ACC112 (cell line): ENCODE data around the gene PLEKHJ1.

ENCODE experiments used
- H2AFZ ChIP-seq: fragments of 200-600 bp; sonication (generic); one replicate; pipeline ENCODE4 v1.6.0; 2017; ENCODE audit warnings: antibody characterized with exemption, low read length; ENCODE audit not compliant: unreplicated experiment
- H3K27ac ChIP-seq: fragments of 200-600 bp; sonication (generic); 2 replicates; pipeline ENCODE4 v1.5.1; 2014; ENCODE audit warnings: low read depth, mild to moderate bottlenecking, antibody characterized with exemption, low read length, moderate library complexity
- H3K27me3 ChIP-seq: fragments of 200-600 bp; sonication (generic); 2 replicates; pipeline ENCODE4 v1.6.1; 2014; ENCODE audit warnings: mild to moderate bottlenecking, antibody characterized with exemption, low read length, moderate library complexity, mixed read lengths; ENCODE audit not compliant: insufficient read depth
- H3K36me3 ChIP-seq: fragments of 200-600 bp; sonication (generic); 2 replicates; pipeline ENCODE4 v1.6.1; 2016; ENCODE audit warnings: mild to moderate bottlenecking, antibody characterized with exemption, low read length, moderate library complexity, mixed read lengths; ENCODE audit not compliant: insufficient read depth
- H3K4me1 ChIP-seq: fragments of 200-600 bp; sonication (generic); one replicate; pipeline ENCODE4 v1.6.1; 2016; ENCODE audit warnings: low read length, mixed read lengths; ENCODE audit not compliant: insufficient read depth, unreplicated experiment, control insufficient read depth
- H3K4me3 ChIP-seq: fragments of 200-600 bp; sonication (generic); 2 replicates; pipeline ENCODE4 v1.5.1; 2014; ENCODE audit warnings: mild to moderate bottlenecking, low read depth, low read length
- H3K79me2 ChIP-seq: fragments of 200-600 bp; sonication (generic); one replicate; pipeline ENCODE4 v1.6.0; 2016; ENCODE audit warnings: low read length; ENCODE audit not compliant: control insufficient read depth, unreplicated experiment, insufficient read depth

PLEKHJ1 gene

GRCh38 chr19:2268480-2268830, 32.3 kb upstream of the PLEKHJ1 start:
- H3K79me2 ChIP-seq: peaks cover 38% of the 10 kb centered on the region
- H3K27me3 ChIP-seq: no peaks in the 10 kb centered on the region
- H3K36me3 ChIP-seq: peaks cover 4% of the 10 kb centered on the region; the same call in 1 of the 2 replicates
- no peak overlapping the region for H3K27ac ChIP-seq
- peak overlapping the region; percentile 98 for H3K4me3 ChIP-seq
- peak overlapping the region; percentile 89 for H2AFZ ChIP-seq
- peaks cover 16% of the 10 kb centered on the region for H3K4me1 ChIP-seq

GRCh38 chr19:2266183-2266993, 30.3 kb upstream of the PLEKHJ1 start:
- H3K36me3 ChIP-seq: no peaks in the 10 kb centered on the region
- H3K79me2 ChIP-seq: peaks cover 19% of the 10 kb centered on the region
- peak overlapping the region; percentile 14; the same call in 1 of the 2 replicates for H3K4me3 ChIP-seq
- H3K4me1 ChIP-seq: peaks cover 8% of the 10 kb centered on the region
- no peak overlapping the region for H3K27ac ChIP-seq
- no peak overlapping the region for H2AFZ ChIP-seq
- H3K27me3 ChIP-seq: no peaks in the 10 kb centered on the region

- Histone ChIP-seq H3K27ac (no peak overlapping the region), H3K79me2 (no peaks in the 10 kb centered on the region), H3K36me3 (no peaks in the 10 kb centered on the region), H3K4me1 (peaks cover 4% of the 10 kb centered on the region), H3K27me3 (no peaks in the 10 kb centered on the region), H2AFZ (no peak overlapping the region), H3K4me3 (no peak overlapping the region)
Observed at GRCh38 chr19:2261438-2262172, 25.5 kb upstream of the PLEKHJ1 start.

- H3K27me3 ChIP-seq: no peaks in the 10 kb centered on the region
- no peak overlapping the region for H3K4me3 ChIP-seq
Observed at GRCh38 chr19:2260341-2260805, 24.2 kb upstream of the PLEKHJ1 start.

GRCh38 chr19:2259336-2259735, 23.2 kb upstream of the PLEKHJ1 start:
- Histone ChIP-seq H2AFZ (no peak overlapping the region), H3K27ac (no peak overlapping the region), H3K27me3 (no peaks in the 10 kb centered on the region), H3K36me3 (no peaks in the 10 kb centered on the region), H3K79me2 (no peaks in the 10 kb centered on the region), H3K4me1 (no peaks in the 10 kb centered on the region), H3K4me3 (no peak overlapping the region)

More at GRCh38 chr19:2260341-2260805, 24.2 kb upstream of the PLEKHJ1 start:
- Histone ChIP-seq H3K36me3 (no peaks in the 10 kb centered on the region), H3K79me2 (no peaks in the 10 kb centered on the region), H2AFZ (no peak overlapping the region), H3K27ac (no peak overlapping the region), H3K4me1 (no peaks in the 10 kb centered on the region)

GRCh38 chr19:2255982-2256685, 20.0 kb upstream of the PLEKHJ1 start, which contains the start of gene JSRP1:
JSRP1 (minus strand) TSS chr19:2256417; CDS start chr19:2255314, 1,103 bp downstream.
- H3K27ac ChIP-seq: no peak within 1 kb of the TSS
- no peaks in the 10 kb centered on the region for H3K36me3 ChIP-seq
- H3K4me1 ChIP-seq: no peaks in the 10 kb centered on the region
- H2AFZ ChIP-seq: no peak within 1 kb of the TSS
- no peak within 1 kb of the TSS for H3K4me3 ChIP-seq
- H3K79me2 ChIP-seq: no peaks in the 10 kb centered on the region
- H3K27me3 ChIP-seq: no peaks in the 10 kb centered on the region

- H3K27me3 ChIP-seq: no peaks in the 10 kb centered on the region
- no peak overlapping the region for H2AFZ ChIP-seq
- no peaks in the 10 kb centered on the region for H3K4me1 ChIP-seq
- H3K36me3 ChIP-seq: no peaks in the 10 kb centered on the region
- H3K79me2 ChIP-seq: no peaks in the 10 kb centered on the region
- no peak overlapping the region for H3K4me3 ChIP-seq
- no peak overlapping the region for H3K27ac ChIP-seq
Observed at GRCh38 chr19:2255112-2255845, 19.1 kb upstream of the PLEKHJ1 start.

- H2AFZ ChIP-seq: no peak overlapping the region
- H3K27me3 ChIP-seq: no peaks in the 10 kb centered on the region
- H3K79me2 ChIP-seq: no peaks in the 10 kb centered on the region
- no peaks in the 10 kb centered on the region for H3K36me3 ChIP-seq
- H3K4me3 ChIP-seq: no peak overlapping the region
- H3K27ac ChIP-seq: no peak overlapping the region
- H3K4me1 ChIP-seq: no peaks in the 10 kb centered on the region
Observed at GRCh38 chr19:2254064-2254872, 18.1 kb upstream of the PLEKHJ1 start.

- no peaks in the 10 kb centered on the region for H3K4me1 ChIP-seq
- no peak overlapping the region for H3K4me3 ChIP-seq
- no peaks in the 10 kb centered on the region for H3K79me2 ChIP-seq
- H2AFZ ChIP-seq: no peak overlapping the region
- no peaks in the 10 kb centered on the region for H3K27me3 ChIP-seq
- H3K27ac ChIP-seq: no peak overlapping the region
- no peaks in the 10 kb centered on the region for H3K36me3 ChIP-seq
Observed at GRCh38 chr19:2253106-2254063, 17.3 kb upstream of the PLEKHJ1 start.
